Measurements from ENCODE around the gene ATG2A. TPM values are rescaled to one million over a fixed set of nuclear protein-coding genes. Genes with fewer than 3 reads are reported as not detected.

Gene ATG2A
- total RNA-seq, 1 experiment from 2014 or later = 24.7 TPM

DNA sequence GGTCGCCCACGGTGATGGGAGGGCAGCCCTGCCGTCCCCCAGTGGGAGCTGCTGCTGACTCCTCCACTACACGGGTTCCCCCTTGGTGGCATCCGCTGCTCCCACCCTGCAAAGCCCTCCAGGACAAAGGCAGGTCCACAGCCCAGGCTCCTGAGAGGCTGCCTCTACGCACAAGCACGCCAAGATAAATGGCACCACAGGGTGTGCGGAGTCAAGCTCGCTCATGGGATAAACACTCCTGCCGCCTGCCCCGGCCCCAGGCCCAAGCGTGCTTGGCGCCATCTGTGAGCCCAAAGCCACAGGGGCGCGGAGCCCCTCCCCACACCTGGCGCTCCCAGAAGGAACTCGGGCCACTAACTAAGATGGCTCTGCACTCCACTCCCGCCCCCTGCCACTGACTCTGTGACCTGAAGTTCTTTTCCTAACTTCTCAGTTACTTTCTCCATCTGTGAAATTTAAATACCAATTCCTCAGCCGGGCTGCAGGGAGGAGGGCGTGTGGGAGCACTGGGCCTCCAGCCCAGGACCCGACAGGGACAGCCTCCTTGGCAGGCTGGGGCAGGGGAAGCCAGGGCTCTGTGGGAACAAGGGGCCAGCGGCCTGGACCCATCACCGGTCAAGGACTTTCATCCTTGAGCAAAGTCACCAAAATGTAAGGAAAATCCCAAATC, 53.5 kb downstream of the ATG2A start:
- no peak overlapping the region for H3K4me2 ChIP-seq (ENCODE audit: low read length)
- no peak overlapping the region for H2AFZ ChIP-seq (ENCODE audit: low read depth, low read length, poor library complexity, severe bottlenecking)
- intact Hi-C loops (cut with micrococcal nuclease) = no loop called here
- no peaks in the 10 kb centered on the region for H3K9me2 ChIP-seq (ENCODE audit: insufficient read depth)
- TF ChIP-seq POLR2AphosphoS5 (IDR thresholded peaks at IDR 0.05; ENCODE audit: low read depth, low read length) (no peak), SP1 (IDR thresholded peaks at IDR 0.05; ENCODE audit: low read depth) (no peak), EGR1 (IDR thresholded peaks at IDR 0.05; ENCODE audit: low read depth) (no peak), YY1 (IDR thresholded peaks at IDR 0.05; ENCODE audit: extremely low read depth, insufficient replicate concordance, low read depth, low read length) (no peak), SIN3A (IDR thresholded peaks at IDR 0.05; ENCODE audit: low read depth) (no peak), POLR2A (IDR thresholded peaks at IDR 0.05; ENCODE audit: borderline replicate concordance, extremely low read depth, insufficient read depth, insufficient read length) (no peak), ZFX (IDR thresholded peaks at IDR 0.05) (no peak), ZNF274 (IDR thresholded peaks at IDR 0.05; ENCODE audit: low read depth, low read length) (no peak), JUND (IDR thresholded peaks at IDR 0.05) (no peak), SRF (IDR thresholded peaks at IDR 0.05; ENCODE audit: low read depth) (no peak), EZH2phosphoT487 (IDR thresholded peaks at IDR 0.05; ENCODE audit: borderline replicate concordance) (no peak), CBX3 (IDR thresholded peaks at IDR 0.05; ENCODE audit: low read depth) (no peak), ELF1 (IDR thresholded peaks at IDR 0.05; ENCODE audit: borderline replicate concordance, low read depth) (no peak), CEBPB (IDR thresholded peaks at IDR 0.05; ENCODE audit: low read depth) (no peak), FOSL1 (IDR thresholded peaks at IDR 0.05; ENCODE audit: low read depth) (no peak)
- TF ChIP-seq, protein P1, sequence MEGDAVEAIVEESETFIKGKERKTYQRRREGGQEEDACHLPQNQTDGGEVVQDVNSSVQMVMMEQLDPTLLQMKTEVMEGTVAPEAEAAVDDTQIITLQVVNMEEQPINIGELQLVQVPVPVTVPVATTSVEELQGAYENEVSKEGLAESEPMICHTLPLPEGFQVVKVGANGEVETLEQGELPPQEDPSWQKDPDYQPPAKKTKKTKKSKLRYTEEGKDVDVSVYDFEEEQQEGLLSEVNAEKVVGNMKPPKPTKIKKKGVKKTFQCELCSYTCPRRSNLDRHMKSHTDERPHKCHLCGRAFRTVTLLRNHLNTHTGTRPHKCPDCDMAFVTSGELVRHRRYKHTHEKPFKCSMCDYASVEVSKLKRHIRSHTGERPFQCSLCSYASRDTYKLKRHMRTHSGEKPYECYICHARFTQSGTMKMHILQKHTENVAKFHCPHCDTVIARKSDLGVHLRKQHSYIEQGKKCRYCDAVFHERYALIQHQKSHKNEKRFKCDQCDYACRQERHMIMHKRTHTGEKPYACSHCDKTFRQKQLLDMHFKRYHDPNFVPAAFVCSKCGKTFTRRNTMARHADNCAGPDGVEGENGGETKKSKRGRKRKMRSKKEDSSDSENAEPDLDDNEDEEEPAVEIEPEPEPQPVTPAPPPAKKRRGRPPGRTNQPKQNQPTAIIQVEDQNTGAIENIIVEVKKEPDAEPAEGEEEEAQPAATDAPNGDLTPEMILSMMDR (IDR thresholded peaks at IDR 0.05 in 2 of 3, conservative IDR thresholded peaks at IDR 0.05 in 1 of 3; ENCODE audit: borderline replicate concordance in 1 of 3, insufficient read depth in 1 of 3, low read depth in 2 of 3, low read length in 2 of 3) = no peak
- TF ChIP-seq, protein P2, sequence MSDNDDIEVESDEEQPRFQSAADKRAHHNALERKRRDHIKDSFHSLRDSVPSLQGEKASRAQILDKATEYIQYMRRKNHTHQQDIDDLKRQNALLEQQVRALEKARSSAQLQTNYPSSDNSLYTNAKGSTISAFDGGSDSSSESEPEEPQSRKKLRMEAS (IDR thresholded peaks at IDR 0.05) = no peak
- TF ChIP-seq, protein P3, sequence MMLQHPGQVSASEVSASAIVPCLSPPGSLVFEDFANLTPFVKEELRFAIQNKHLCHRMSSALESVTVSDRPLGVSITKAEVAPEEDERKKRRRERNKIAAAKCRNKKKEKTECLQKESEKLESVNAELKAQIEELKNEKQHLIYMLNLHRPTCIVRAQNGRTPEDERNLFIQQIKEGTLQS (IDR thresholded peaks at IDR 0.05) = no peak
- TF ChIP-seq, protein P4, sequence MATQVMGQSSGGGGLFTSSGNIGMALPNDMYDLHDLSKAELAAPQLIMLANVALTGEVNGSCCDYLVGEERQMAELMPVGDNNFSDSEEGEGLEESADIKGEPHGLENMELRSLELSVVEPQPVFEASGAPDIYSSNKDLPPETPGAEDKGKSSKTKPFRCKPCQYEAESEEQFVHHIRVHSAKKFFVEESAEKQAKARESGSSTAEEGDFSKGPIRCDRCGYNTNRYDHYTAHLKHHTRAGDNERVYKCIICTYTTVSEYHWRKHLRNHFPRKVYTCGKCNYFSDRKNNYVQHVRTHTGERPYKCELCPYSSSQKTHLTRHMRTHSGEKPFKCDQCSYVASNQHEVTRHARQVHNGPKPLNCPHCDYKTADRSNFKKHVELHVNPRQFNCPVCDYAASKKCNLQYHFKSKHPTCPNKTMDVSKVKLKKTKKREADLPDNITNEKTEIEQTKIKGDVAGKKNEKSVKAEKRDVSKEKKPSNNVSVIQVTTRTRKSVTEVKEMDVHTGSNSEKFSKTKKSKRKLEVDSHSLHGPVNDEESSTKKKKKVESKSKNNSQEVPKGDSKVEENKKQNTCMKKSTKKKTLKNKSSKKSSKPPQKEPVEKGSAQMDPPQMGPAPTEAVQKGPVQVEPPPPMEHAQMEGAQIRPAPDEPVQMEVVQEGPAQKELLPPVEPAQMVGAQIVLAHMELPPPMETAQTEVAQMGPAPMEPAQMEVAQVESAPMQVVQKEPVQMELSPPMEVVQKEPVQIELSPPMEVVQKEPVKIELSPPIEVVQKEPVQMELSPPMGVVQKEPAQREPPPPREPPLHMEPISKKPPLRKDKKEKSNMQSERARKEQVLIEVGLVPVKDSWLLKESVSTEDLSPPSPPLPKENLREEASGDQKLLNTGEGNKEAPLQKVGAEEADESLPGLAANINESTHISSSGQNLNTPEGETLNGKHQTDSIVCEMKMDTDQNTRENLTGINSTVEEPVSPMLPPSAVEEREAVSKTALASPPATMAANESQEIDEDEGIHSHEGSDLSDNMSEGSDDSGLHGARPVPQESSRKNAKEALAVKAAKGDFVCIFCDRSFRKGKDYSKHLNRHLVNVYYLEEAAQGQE (IDR thresholded peaks at IDR 0.05; ENCODE audit: low read depth) = no peak
- TF ChIP-seq, protein P5, sequence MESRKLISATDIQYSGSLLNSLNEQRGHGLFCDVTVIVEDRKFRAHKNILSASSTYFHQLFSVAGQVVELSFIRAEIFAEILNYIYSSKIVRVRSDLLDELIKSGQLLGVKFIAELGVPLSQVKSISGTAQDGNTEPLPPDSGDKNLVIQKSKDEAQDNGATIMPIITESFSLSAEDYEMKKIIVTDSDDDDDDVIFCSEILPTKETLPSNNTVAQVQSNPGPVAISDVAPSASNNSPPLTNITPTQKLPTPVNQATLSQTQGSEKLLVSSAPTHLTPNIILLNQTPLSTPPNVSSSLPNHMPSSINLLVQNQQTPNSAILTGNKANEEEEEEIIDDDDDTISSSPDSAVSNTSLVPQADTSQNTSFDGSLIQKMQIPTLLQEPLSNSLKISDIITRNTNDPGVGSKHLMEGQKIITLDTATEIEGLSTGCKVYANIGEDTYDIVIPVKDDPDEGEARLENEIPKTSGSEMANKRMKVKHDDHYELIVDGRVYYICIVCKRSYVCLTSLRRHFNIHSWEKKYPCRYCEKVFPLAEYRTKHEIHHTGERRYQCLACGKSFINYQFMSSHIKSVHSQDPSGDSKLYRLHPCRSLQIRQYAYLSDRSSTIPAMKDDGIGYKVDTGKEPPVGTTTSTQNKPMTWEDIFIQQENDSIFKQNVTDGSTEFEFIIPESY (IDR thresholded peaks at IDR 0.05; ENCODE audit: extremely low read depth, insufficient replicate concordance, low read length) = no peak
- ChIA-PET CTCF (no interaction called here), RAD21 (ENCODE audit: low non-redundant PET in 1 of 2, low total read pairs in 2 of 2, uncharacterized antibody in 2 of 2, unreplicated experiment in 2 of 2) (no interaction called here), POLR2A (interaction anchor here (0.8 to 2.9 kb wide), 5 partner anchors 9 to 14 kb away, joined by 3 to 12 read pairs (median 6); partner anchors contain the start of gene EHD1)
- H3K27ac ChIP-seq (ENCODE audit: low read depth, low read length) = peak overlapping the region; percentile 20; the same call in 1 of the 2 replicates
- H4K20me1 ChIP-seq (ENCODE audit: insufficient read depth) = no peaks in the 10 kb centered on the region
- no peak for ATAC-seq
- H3K4me1 ChIP-seq (ENCODE audit: control insufficient read depth in 1 of 2, insufficient read depth in 2 of 2, low read length in 2 of 2) = peaks cover 7 to 74% of the 10 kb centered on the region in 2 experiments
- no peaks in the 10 kb centered on the region for H3K9me3 ChIP-seq (ENCODE audit: control insufficient read depth in 1 of 2, insufficient read depth in 1 of 2, low read depth in 1 of 2, low read length in 2 of 2)
- no peak for DNase-seq (ENCODE audit: low read depth, low spot score)
- H3K4me3 ChIP-seq (replicated peaks in 1 of 2; ENCODE audit: low read depth in 1 of 2, low read length in 2 of 2) = no peak overlapping the region
- peaks cover 84% of the 10 kb centered on the region for H3K79me2 ChIP-seq (ENCODE audit: insufficient read depth, low read length)
- no TSS peak for BruUV-seq (replicated peaks)
- H3K9ac ChIP-seq (ENCODE audit: low read length) = no peak overlapping the region
- H3K36me3 ChIP-seq (ENCODE audit: control insufficient read depth in 1 of 2, insufficient read depth in 2 of 2, low read length in 2 of 2) = peaks cover 6 to 16% of the 10 kb centered on the region in 2 experiments; a peak in 2 of 4 replicates
- H3K27me3 ChIP-seq (ENCODE audit: insufficient read depth, low read length) = no peaks in the 10 kb centered on the region

Data from HCT116 (cell line).